ENCODE results near the gene AQP11. TPM values are rescaled to one million over a fixed set of nuclear protein-coding genes. Genes with fewer than 3 reads are reported as not detected.
"Not testable (repeated sequence)": the region's sequence is repeated elsewhere in the genome, so short reads cannot be mapped to it uniquely, and the experiment has no call there.

AQP11 gene
- total RNA-seq, 2 donors from 2014 or later, result 0.73 to 0.94 TPM

GRCh38 chr11:77580712-77581337 lies 8.9 kb upstream of the AQP11 start:
- no peak for DNase-seq
- intact Hi-C loops (cut with DNase I), result no loop called here
- no peak for ATAC-seq

- intact Hi-C loops (cut with DNase I), result no loop called here
- ATAC-seq, result peak; percentile 12 to 22
- no peak for DNase-seq
Measured at GRCh38 chr11:77589181-77589520, 602 bp upstream of the AQP11 start.

GRCh38 chr11:77590194-77590782 lies 535 bp downstream of the AQP11 start:
- intact Hi-C loops (cut with DNase I), result no loop called here
- DNase-seq, result no peak
- peak; percentile 25 to 42 for ATAC-seq

- intact Hi-C loops (cut with DNase I), result no loop called here
- DNase-seq (no peak), ATAC-seq (no peak)
Measured at GRCh38 chr11:77592727-77593126, 3.0 kb downstream of the AQP11 start.

GRCh38 chr11:77593883-77594282 lies 4.1 kb downstream of the AQP11 start:
- intact Hi-C loops (cut with DNase I), result no loop called here
- ATAC-seq (no peak), DNase-seq (no peak)

- ATAC-seq (no peak), DNase-seq (no peak)
- intact Hi-C loops (cut with DNase I), result no loop called here
Measured at GRCh38 chr11:77596626-77597025, 6.9 kb downstream of the AQP11 start.

- intact Hi-C loops (cut with DNase I), result no loop called here
Measured at GRCh38 chr11:77598195-77598594, 8.4 kb downstream of the AQP11 start.

DNA sequence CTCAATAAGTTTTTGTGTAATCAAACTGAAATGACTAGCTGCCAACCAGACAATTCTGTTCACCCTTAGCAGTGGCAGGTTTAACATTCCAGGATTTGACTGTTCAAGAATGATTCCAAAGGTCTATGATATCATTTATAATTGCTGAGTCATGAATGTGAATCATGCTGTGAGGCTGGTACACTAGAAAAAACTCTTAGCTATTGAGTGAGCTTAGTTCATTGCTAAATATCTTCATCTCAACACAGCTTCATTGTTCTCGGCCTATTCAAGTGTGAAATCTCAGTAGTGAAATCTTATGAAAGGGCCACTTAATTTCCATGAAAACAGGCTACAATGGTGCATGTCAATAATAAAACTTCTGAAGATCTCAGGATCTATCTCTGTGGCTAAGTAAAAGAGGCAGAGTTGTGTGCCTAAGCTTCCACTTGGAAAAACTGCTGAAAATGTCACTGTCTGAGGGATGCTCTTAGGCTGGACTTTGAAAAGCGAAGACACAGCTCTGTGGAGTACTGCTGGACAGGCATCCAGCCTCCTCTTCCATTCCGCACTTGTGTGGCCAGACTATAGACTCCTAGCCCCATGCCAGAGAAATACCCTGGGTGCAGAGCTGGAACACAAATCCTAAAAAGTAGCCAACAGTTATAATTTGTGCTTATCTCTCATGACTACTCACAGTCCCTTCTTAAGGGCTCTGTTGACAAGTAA lies 12.8 kb downstream of the AQP11 start:
- ATAC-seq (peak; percentile 59 to 91), DNase-seq (no peak)
- intact Hi-C loops (cut with DNase I), result no loop called here

More at GRCh38 chr11:77598195-77598594, 8.4 kb downstream of the AQP11 start:
- DNase-seq (no peak), ATAC-seq (no peak)

DNA sequence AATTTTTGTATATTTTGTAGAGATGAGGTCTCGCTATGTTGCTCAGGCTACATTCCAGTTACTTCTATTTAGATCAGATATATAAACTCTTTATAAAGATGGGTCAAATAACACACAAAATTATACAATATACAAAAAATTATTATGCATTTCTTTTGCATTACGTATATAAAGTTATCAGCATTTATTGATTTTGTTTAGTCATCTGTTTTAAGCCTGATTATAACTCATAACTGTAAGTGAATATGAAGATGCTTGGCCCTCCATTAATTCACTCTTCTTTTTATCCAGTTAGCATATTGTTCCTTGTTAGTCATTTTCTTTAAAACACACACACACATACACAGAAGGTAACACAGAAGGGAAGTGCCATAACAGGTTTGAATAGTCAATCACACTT lies 14.5 kb downstream of the AQP11 start:
- DNase-seq (no peak), ATAC-seq (no peak)
- intact Hi-C loops (cut with DNase I), result no loop called here

GRCh38 chr11:77609234-77609633 lies 19.5 kb downstream of the AQP11 start:
- DNase-seq (no peak), ATAC-seq (no peak)
- intact Hi-C loops (cut with DNase I), result no loop called here

GRCh38 chr11:77611921-77612320 lies 22.2 kb downstream of the AQP11 start:
- no peak for DNase-seq
- no peak for ATAC-seq
- intact Hi-C loops (cut with DNase I), result no loop called here

DNA sequence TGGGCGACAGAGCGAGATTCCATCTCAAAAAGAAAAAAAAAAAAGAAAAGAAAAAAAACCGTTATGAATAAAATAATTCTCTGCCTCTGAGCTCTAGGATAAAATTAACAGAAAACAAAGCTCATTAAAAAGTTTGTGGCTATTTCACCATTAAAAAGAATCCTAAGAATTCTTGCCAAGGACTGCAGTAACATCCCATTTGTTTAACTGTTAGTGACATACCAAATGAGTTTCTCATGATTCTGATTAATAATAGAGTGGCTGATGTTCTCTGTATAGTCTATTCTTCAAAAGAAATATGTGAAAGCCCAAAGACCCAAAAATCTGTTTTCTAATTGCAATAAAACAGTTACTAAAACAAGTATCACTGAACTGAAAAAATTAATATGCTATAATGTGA lies 28.1 kb downstream of the AQP11 start:
- intact Hi-C loops (cut with DNase I), result no loop called here
- ATAC-seq, result no peak

GRCh38 chr11:77619576-77620198 lies 29.9 kb downstream of the AQP11 start:
- DNase-seq, result no peak
- intact Hi-C loops (cut with DNase I), result no loop called here
- no peak for ATAC-seq

More for the DNA sequence above, 28.1 kb downstream of the AQP11 start:
- no peak for DNase-seq

DNA sequence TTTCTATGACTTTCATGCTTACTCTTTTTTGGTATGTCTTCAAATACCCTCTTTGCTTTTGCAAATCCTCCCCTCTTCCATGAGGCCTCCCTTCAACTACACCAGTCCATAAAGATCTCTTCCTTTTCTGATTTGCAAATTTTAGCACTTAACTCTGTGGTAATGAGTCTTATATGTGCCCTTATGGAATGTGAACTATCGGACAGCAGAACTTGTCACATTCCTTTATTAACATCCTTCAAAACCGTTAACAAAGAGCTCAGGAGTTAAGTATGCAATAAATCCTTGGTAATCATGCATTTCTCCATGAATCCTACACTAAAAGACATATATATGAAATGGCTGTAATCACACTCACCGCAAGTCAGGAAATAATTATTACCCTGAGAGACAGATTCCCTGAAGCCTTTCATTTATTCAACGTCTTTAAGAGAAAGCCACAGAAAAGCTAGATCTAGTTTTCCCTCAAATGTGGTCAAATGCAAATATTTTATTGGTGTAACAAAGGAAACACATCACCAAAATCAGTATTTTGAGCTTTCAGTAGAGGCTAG lies 40.5 kb downstream of the AQP11 start:
- intact Hi-C loops (cut with DNase I), result no loop called here
- no peak for ATAC-seq
- DNase-seq, result no peak

GRCh38 chr11:77633926-77634325 lies 44.2 kb downstream of the AQP11 start:
- intact Hi-C loops (cut with DNase I); ATAC-seq; DNase-seq: not testable (repeated sequence)

DNA sequence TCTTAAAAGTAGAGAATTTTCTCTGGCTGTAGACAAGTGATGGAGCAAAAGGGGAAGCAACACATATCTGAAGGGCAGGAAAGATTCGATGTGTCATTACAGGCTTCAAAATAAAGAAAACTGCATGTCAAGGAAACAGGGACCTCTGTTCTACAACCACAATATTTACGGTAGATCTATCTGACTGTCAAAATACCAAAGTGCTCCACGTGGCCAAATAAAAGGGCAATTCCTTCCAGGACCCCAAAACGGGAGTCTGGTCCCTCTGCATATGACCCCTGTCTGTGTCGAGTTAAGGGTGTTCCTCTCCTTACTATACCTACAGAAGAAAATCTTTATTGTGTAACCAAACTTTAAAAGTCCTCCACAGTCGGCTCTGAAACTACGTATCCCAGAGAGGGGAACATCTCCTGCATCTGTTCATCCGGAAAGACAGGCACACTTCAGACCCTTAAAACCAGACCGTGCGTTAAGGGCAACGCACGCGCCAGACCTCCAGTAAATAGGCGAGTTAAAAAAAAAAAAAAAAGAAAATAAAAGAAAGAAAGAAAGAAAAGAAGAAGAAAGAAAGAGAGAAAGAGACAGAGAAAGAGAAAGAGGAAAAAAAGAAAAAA lies 47.1 kb downstream of the AQP11 start:
- DNase-seq (no peak), ATAC-seq (no peak)
- intact Hi-C loops (cut with DNase I), result no loop called here

- ATAC-seq (peak; percentile 99), DNase-seq (peak; percentile 87)
- intact Hi-C loops (cut with DNase I), result no loop called here
Measured at GRCh38 chr11:77637345-77638165, 47.8 kb downstream of the AQP11 start, which contains the start of gene CLNS1A. Gene CLNS1A (minus strand): TSS chr11:77637794. CDS start chr11:77637714, 80 bp downstream.

DNA sequence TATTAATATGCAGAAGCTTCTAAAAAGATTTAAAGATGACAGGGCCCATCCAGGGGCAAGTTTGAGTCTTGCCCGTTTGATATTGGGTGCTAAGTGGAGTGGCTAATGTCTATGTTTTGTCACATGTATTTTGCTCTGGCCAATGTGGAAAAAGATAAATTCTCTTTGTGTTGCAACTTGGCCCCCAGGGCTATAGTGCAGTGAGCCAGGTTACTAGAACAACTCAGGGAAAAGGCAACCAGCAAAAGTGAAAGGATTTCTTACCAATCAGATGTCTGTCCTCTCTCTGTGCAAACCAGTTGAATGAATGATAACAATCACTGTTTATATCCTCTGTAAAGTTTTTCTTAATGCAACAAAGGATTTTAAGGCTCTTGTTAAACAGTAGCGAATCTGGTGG lies 52.5 kb downstream of the AQP11 start:
- intact Hi-C loops (cut with DNase I), result no loop called here
- DNase-seq (no peak), ATAC-seq (no peak)

DNA sequence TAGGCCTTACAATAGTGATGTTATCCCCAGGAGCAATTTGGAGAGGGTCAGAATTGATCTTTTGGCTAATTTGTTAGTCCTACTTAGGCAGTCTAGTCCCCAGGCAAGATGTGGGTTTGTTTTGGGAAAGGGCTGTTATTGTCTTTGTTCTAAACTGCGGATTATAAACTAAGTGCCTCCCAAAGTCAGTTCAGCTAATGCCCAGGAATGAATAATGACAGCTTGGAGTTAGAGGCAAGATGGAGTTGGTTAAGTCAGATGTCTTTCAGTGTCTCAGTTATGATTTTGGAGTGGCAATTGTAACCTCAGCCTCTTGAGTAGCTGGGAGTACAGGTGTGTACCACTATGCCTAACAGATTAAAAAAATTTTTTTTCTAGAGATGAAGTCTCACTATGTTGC lies 55.1 kb downstream of the AQP11 start:
- intact Hi-C loops (cut with DNase I), result no loop called here
- DNase-seq, result no peak
- no peak for ATAC-seq

All from left cardiac atrium (tissue), 4 donors.